SK-N-SH treated with all-trans-retinoic acid at 6 μM for 48 hours (cell line): ENCODE data around the gene RAB36.

Experiments used
- BACH2 ChIP-seq: fragments of 250-450 bp; sonication (Bioruptor Pico); IDR thresholded peaks from 2 replicates; pipeline ENCODE4 v1.9.0; 2021; ENCODE audit warnings: mild to moderate bottlenecking, borderline replicate concordance
- CSDC2 ChIP-seq: fragments of 250-450 bp; sonication (Bioruptor Pico); IDR thresholded peaks from 2 replicates; pipeline ENCODE4 v1.5.0; 2020; ENCODE audit warnings: mild to moderate bottlenecking, moderate library complexity
- RARB ChIP-seq: fragments of 250-450 bp; sonication (Bioruptor Pico); IDR thresholded peaks from 2 replicates; pipeline ENCODE4 v1.8.0; 2021; ENCODE audit warnings: mild to moderate bottlenecking, moderate library complexity

- TF ChIP-seq RARB (CRISPR knock-in tag) (no peak), BACH2 (CRISPR knock-in tag) (no peak), CSDC2 (no peak)
These were observed 21.4 kb upstream of the RAB36 start for GRCh38 chr22:23123804-23124254.
